Natural killer cell (primary cell): ENCODE results near the gene UNC13D. TPM values are rescaled to one million over a fixed set of nuclear protein-coding genes. Genes with fewer than 3 reads are reported as not detected.
"Not testable (repeated sequence)": the region's sequence is repeated elsewhere in the genome, so short reads cannot be mapped to it uniquely, and the experiment has no call there.

Experiments
- ATAC-seq, 3 donors: fragments of 150-1000 bp in 2 of 3; fragments of 200-7000 bp in 1 of 3; cut with Tn5 transposase; 1 replicate in 1 of 3; 2 replicates in 2 of 3; pipeline ENCODE4 v1.10.0; 2021; ENCODE audit warnings: mild to moderate bottlenecking in 2 of 3, moderate library complexity in 2 of 3
- DNase-seq, 2 donors: peaks; one replicate each; pipeline versions ENCODE4 v3.0.0 to v3.0.0-alpha.2; 2013 to 2021; ENCODE audit warnings: mixed read lengths in 1 of 2
- H3K27ac ChIP-seq: one replicate; pipeline ENCODE4 v1.5.1; 2013; ENCODE audit warnings: mild to moderate bottlenecking, low read length
- H3K27me3 ChIP-seq: one replicate; pipeline ENCODE4 v1.6.1; 2013; ENCODE audit warnings: low read length; ENCODE audit not compliant: control insufficient read depth, insufficient read depth
- H3K36me3 ChIP-seq: one replicate; pipeline ENCODE4 v1.6.1; 2013; ENCODE audit warnings: low read length; ENCODE audit not compliant: control insufficient read depth, insufficient read depth
- H3K4me1 ChIP-seq: one replicate; pipeline ENCODE4 v1.6.1; 2013; ENCODE audit warnings: low read length; ENCODE audit not compliant: control insufficient read depth, insufficient read depth
- H3K4me3 ChIP-seq: one replicate; pipeline ENCODE4 v1.5.1; 2013; ENCODE audit warnings: low read length
- H3K9me3 ChIP-seq: one replicate; pipeline ENCODE4 v1.6.1; 2013; ENCODE audit warnings: low read length; ENCODE audit not compliant: control insufficient read depth, insufficient read depth
- H3K27ac Mint-ChIP-seq, 2 donors: one replicate each; pipeline ENCODE4 v1.8.0; 2022; ENCODE audit warnings: mild to moderate bottlenecking in 2 of 2, mixed read lengths in 2 of 2, moderate library complexity in 1 of 2
- H3K27me3 Mint-ChIP-seq, 2 donors: one replicate each; pipeline ENCODE4 v1.8.0; 2022; ENCODE audit warnings: low read depth in 2 of 2, mixed read lengths in 2 of 2
- H3K36me3 Mint-ChIP-seq: one replicate; pipeline ENCODE4 v1.8.0; 2022; ENCODE audit warnings: mixed read lengths
- H3K4me1 Mint-ChIP-seq, 2 donors: one replicate each; pipeline ENCODE4 v1.8.0; 2022; ENCODE audit warnings: mixed read lengths in 2 of 2
- H3K4me3 Mint-ChIP-seq: one replicate; pipeline ENCODE4 v1.8.0; 2022; ENCODE audit warnings: mild to moderate bottlenecking, moderate library complexity, mixed read lengths
- H3K9me3 Mint-ChIP-seq, 2 donors: one replicate each; pipeline ENCODE4 v1.8.0; 2022; ENCODE audit warnings: mixed read lengths in 2 of 2
- WGBS: methylation state at CpG from one replicate; pipeline ENCODE4 v1.1.7; 2013; ENCODE audit warnings: missing lambda C conversion rate; ENCODE audit not compliant: insufficient coverage; 5-methylcytosine and 5-hydroxymethylcytosine counted together
- intact Hi-C: fragments of 100-400 bp; cut with micrococcal nuclease; formaldehyde crosslinking; loops from one replicate; pipeline ENCODE4 v1.14.2; 2022
- total RNA-seq, 4 donors: library from RNA; stranded (reverse); fragments of 120-200 nt in 1 of 4; gene quantifications; one replicate each; pipeline versions ENCODE4 v1.2.3 to v1.2.4, GENCODE V29; 2013 to 2022
- TF ChIP-seq, protein P1 (sequence below): fragments of 200-600 bp; IDR thresholded peaks from one replicate; pipeline ENCODE4 v1.8.0; 2022; ENCODE audit warnings: antibody characterized with exemption

The UNC13D gene
- total RNA-seq, 3 donors from 2014 or later (not counting 1 experiment from before 2014, with no cell fraction given): 269 to 279 (median 277) TPM

GRCh38 chr17:75778861-75779249 lies 65.3 kb downstream of the UNC13D start:
- H3K27me3 Mint-ChIP-seq: peaks cover 0 to 4% of the 10 kb centered on the region in 2 donors
- H3K9me3 ChIP-seq: no peaks in the 10 kb centered on the region
- peak overlapping the region; percentile 99 for H3K4me3 Mint-ChIP-seq
- peaks cover 29% of the 10 kb centered on the region for H3K36me3 Mint-ChIP-seq
- H3K27ac ChIP-seq: peak overlapping the region; percentile 97
- under 1% methylated on average over 38 of the region's 38 CpGs for WGBS
- H3K4me3 ChIP-seq: peak overlapping the region; percentile 93
- H3K9me3 Mint-ChIP-seq: no peaks in the 10 kb centered on the region
- DNase-seq (peak in 1 of 2 donors; percentile 87), ATAC-seq (no peak)
- peaks cover 58 to 67% of the 10 kb centered on the region in 2 donors for H3K4me1 Mint-ChIP-seq
- no peaks in the 10 kb centered on the region for H3K27me3 ChIP-seq
- TF ChIP-seq, protein P1, sequence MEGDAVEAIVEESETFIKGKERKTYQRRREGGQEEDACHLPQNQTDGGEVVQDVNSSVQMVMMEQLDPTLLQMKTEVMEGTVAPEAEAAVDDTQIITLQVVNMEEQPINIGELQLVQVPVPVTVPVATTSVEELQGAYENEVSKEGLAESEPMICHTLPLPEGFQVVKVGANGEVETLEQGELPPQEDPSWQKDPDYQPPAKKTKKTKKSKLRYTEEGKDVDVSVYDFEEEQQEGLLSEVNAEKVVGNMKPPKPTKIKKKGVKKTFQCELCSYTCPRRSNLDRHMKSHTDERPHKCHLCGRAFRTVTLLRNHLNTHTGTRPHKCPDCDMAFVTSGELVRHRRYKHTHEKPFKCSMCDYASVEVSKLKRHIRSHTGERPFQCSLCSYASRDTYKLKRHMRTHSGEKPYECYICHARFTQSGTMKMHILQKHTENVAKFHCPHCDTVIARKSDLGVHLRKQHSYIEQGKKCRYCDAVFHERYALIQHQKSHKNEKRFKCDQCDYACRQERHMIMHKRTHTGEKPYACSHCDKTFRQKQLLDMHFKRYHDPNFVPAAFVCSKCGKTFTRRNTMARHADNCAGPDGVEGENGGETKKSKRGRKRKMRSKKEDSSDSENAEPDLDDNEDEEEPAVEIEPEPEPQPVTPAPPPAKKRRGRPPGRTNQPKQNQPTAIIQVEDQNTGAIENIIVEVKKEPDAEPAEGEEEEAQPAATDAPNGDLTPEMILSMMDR: peak; percentile 62
- intact Hi-C loops: loop anchor here (1.0 to 5.0 kb wide), 3 partner anchors 14 to 76 kb away; partner anchors contain the start of genes GALK1, UNC13D and WBP2
- peak overlapping the region; percentile 95 to 99 for H3K27ac Mint-ChIP-seq
- H3K4me1 ChIP-seq: peaks cover 41% of the 10 kb centered on the region
- peaks cover 44% of the 10 kb centered on the region for H3K36me3 ChIP-seq

- H3K4me1 Mint-ChIP-seq: peaks cover 52 to 61% of the 10 kb centered on the region in 2 donors
- H3K27ac Mint-ChIP-seq: peak overlapping the region; percentile 95 to 99
- H3K9me3 Mint-ChIP-seq, H3K9me3 ChIP-seq, H3K27me3 ChIP-seq, ATAC-seq, H3K27me3 Mint-ChIP-seq: not testable (repeated sequence)
- Histone ChIP-seq H3K27ac (peak overlapping the region; percentile 97), H3K4me1 (peaks cover 39% of the 10 kb centered on the region), H3K36me3 (peaks cover 44% of the 10 kb centered on the region), H3K4me3 (peak overlapping the region; percentile 93)
- peak in 1 of 2 donors; percentile 46 for DNase-seq
- WGBS: under 1% methylated on average over 19 of the region's 19 CpGs
- peaks cover 29% of the 10 kb centered on the region for H3K36me3 Mint-ChIP-seq
- intact Hi-C loops: loop anchor here (2.0 to 5.0 kb wide), 2 partner anchors 13 to 64 kb away; partner anchors contain the start of genes GALK1 and UNC13D
- peak overlapping the region; percentile 99 for H3K4me3 Mint-ChIP-seq
These were observed 65.9 kb downstream of the UNC13D start for GRCh38 chr17:75778066-75778860.

- H3K27ac Mint-ChIP-seq: peak overlapping the region; percentile 95 to 99
- Histone ChIP-seq H3K4me1 (peaks cover 33% of the 10 kb centered on the region), H3K27ac (peak overlapping the region; percentile 42), H3K9me3 (no peaks in the 10 kb centered on the region), H3K4me3 (peak overlapping the region; percentile 93), H3K36me3 (peaks cover 44% of the 10 kb centered on the region), H3K27me3 (no peaks in the 10 kb centered on the region)
- DNase-seq (peak in 1 of 2 donors; percentile 39), ATAC-seq (no peak)
- peaks cover 29% of the 10 kb centered on the region for H3K36me3 Mint-ChIP-seq
- TF ChIP-seq, protein P1: no peak
- peaks cover 46 to 54% of the 10 kb centered on the region in 2 donors for H3K4me1 Mint-ChIP-seq
- no peaks in the 10 kb centered on the region for H3K9me3 Mint-ChIP-seq
- H3K4me3 Mint-ChIP-seq: peak overlapping the region; percentile 99
- peaks cover 0 to 4% of the 10 kb centered on the region in 2 donors for H3K27me3 Mint-ChIP-seq
- intact Hi-C loops: loop anchor here (5.0 kb wide), 1 partner anchor 65 kb away; the partner anchor contains the start of gene UNC13D
- WGBS: 0% methylated on average over 1 of the region's 2 CpGs
These were observed 66.8 kb downstream of the UNC13D start for GRCh38 chr17:75777296-75777922.

Other genes starting within 250 kb of the UNC13D start
- gene SMIM5, start 211.0 kb downstream of the UNC13D start, total RNA-seq: 1 to 10 TPM in 2 of 3 donors, under 1 TPM in 1; 0.95 to 2.0 (median 1.5) TPM
- 10 to 100 TPM; 33.4 to 39.1 (median 34.3) TPM for gene RECQL5, start 177.2 kb downstream of the UNC13D start, total RNA-seq
- 100 to 1,000 TPM; 234 to 246 (median 240) TPM for gene SAP30BP, start 177.1 kb downstream of the UNC13D start, total RNA-seq
- gene ITGB4, start 122.9 kb downstream of the UNC13D start, total RNA-seq: 1 to 10 TPM in 1 of 3 donors, under 1 TPM in 2; 0.38 to 1.0 (median 0.68) TPM
- 10 to 100 TPM; 11.9 to 15.9 (median 12.6) TPM for gene GALK1, start 79.2 kb downstream of the UNC13D start, total RNA-seq
- 10 to 100 TPM; 44.2 to 51.3 (median 44.5) TPM for gene UNK, start 59.6 kb downstream of the UNC13D start, total RNA-seq
- 100 to 1,000 TPM in 1 of 3 donors, 10 to 100 TPM in 2; 81.1 to 106 (median 95.2) TPM for gene WBP2, start 10.9 kb upstream of the UNC13D start, total RNA-seq
- gene TRIM47, start 34.2 kb upstream of the UNC13D start, total RNA-seq: 1 to 10 TPM; 1.2 to 2.5 (median 2.0) TPM
- gene TRIM65, start 52.5 kb upstream of the UNC13D start, total RNA-seq: 10 to 100 TPM; 19.2 to 26.9 (median 22.5) TPM
- 100 to 1,000 TPM in 1 of 3 donors, 10 to 100 TPM in 2; 68.6 to 110 (median 96.7) TPM for gene MRPL38, start 60.5 kb upstream of the UNC13D start, total RNA-seq
- gene FBF1, start 96.6 kb upstream of the UNC13D start, total RNA-seq: 10 to 100 TPM; 24.9 to 34.0 (median 33.0) TPM
- gene ACOX1, start 134.8 kb upstream of the UNC13D start, total RNA-seq: 10 to 100 TPM; 22.8 to 48.2 (median 28.2) TPM
- gene TEN1, start 134.8 kb upstream of the UNC13D start, total RNA-seq: 10 to 100 TPM; 23.0 to 30.7 (median 24.3) TPM
- gene CDK3, start 156.5 kb upstream of the UNC13D start, total RNA-seq: 10 to 100 TPM in 2 of 3 donors, 1 to 10 TPM in 1; 5.5 to 13.6 (median 13.5) TPM
- 1 to 10 TPM in 1 of 3 donors, under 1 TPM in 1, not detected in 1; 0.94 to 1.2 TPM for gene EVPL, start 182.9 kb upstream of the UNC13D start, total RNA-seq
- gene SRP68, start 228.1 kb upstream of the UNC13D start, total RNA-seq: 10 to 100 TPM; 57.8 to 74.4 (median 70.7) TPM
- gene GALR2, start 230.4 kb upstream of the UNC13D start, total RNA-seq: under 1 TPM in 2 of 3 donors, not detected in 1; 0.27 to 0.53 TPM
- under 1 TPM; 0.28 to 0.80 (median 0.50) TPM for gene ZACN, start 234.8 kb upstream of the UNC13D start, total RNA-seq